ENCODE results near the gene DIPK2B.

Gene DIPK2B

GRCh38 chrX:45200741-45201234, at the start of gene DIPK2B:
Gene DIPK2B, minus strand, starts transcription at chrX:45200876. Its CDS starts 50 bp downstream, at chrX:45200826.
- no peaks in the 10 kb centered on the region for H3K36me3 ChIP-seq (ENCODE audit: insufficient read depth, low read length)

GRCh38 chrX:45240301-45240700, 39.6 kb upstream of the DIPK2B start:
- H3K27me3 ChIP-seq (ENCODE audit: insufficient read depth, low read length), result no peaks in the 10 kb centered on the region
- no peaks in the 10 kb centered on the region for H3K4me1 ChIP-seq (ENCODE audit: control insufficient read depth, insufficient read depth, low read length, unreplicated experiment)
- H3K27ac ChIP-seq (ENCODE audit: low read depth, low read length), result no peak overlapping the region
- no peak overlapping the region for H2AFZ ChIP-seq (ENCODE audit: low read length, unreplicated experiment)
- H3K36me3 ChIP-seq (ENCODE audit: insufficient read depth, low read length), result no peaks in the 10 kb centered on the region
- no peak overlapping the region for H3K4me3 ChIP-seq (ENCODE audit: low read depth, low read length)
- no peaks in the 10 kb centered on the region for H3K79me2 ChIP-seq (ENCODE audit: control insufficient read depth, insufficient read depth, low read length, unreplicated experiment)

More at GRCh38 chrX:45200741-45201234, at the start of gene DIPK2B:
- H3K4me3 ChIP-seq (ENCODE audit: low read depth, low read length), result no peak within 1 kb of the TSS
- H3K4me1 ChIP-seq (ENCODE audit: control insufficient read depth, insufficient read depth, low read length, unreplicated experiment), result peaks cover 5% of the 10 kb centered on the region
- no peaks in the 10 kb centered on the region for H3K79me2 ChIP-seq (ENCODE audit: control insufficient read depth, insufficient read depth, low read length, unreplicated experiment)
- no peak within 1 kb of the TSS for H3K27ac ChIP-seq (ENCODE audit: low read depth, low read length)
- H2AFZ ChIP-seq (ENCODE audit: low read length, unreplicated experiment), result no peak within 1 kb of the TSS
- no peaks in the 10 kb centered on the region for H3K27me3 ChIP-seq (ENCODE audit: insufficient read depth, low read length)

GRCh38 chrX:45238489-45238888, 37.8 kb upstream of the DIPK2B start:
- H3K27ac ChIP-seq (ENCODE audit: low read depth, low read length), result no peak overlapping the region
- no peaks in the 10 kb centered on the region for H3K79me2 ChIP-seq (ENCODE audit: control insufficient read depth, insufficient read depth, low read length, unreplicated experiment)
- no peak overlapping the region for H2AFZ ChIP-seq (ENCODE audit: low read length, unreplicated experiment)
- no peak overlapping the region for H3K4me3 ChIP-seq (ENCODE audit: low read depth, low read length)
- H3K4me1 ChIP-seq (ENCODE audit: control insufficient read depth, insufficient read depth, low read length, unreplicated experiment), result no peaks in the 10 kb centered on the region
- no peaks in the 10 kb centered on the region for H3K36me3 ChIP-seq (ENCODE audit: insufficient read depth, low read length)
- H3K27me3 ChIP-seq (ENCODE audit: insufficient read depth, low read length), result no peaks in the 10 kb centered on the region

- H3K27me3 ChIP-seq (ENCODE audit: insufficient read depth, low read length), result no peaks in the 10 kb centered on the region
- no peaks in the 10 kb centered on the region for H3K4me1 ChIP-seq (ENCODE audit: control insufficient read depth, insufficient read depth, low read length, unreplicated experiment)
- no peak overlapping the region for H2AFZ ChIP-seq (ENCODE audit: low read length, unreplicated experiment)
- no peak overlapping the region for H3K4me3 ChIP-seq (ENCODE audit: low read depth, low read length)
- no peak overlapping the region for H3K27ac ChIP-seq (ENCODE audit: low read depth, low read length)
- H3K36me3 ChIP-seq (ENCODE audit: insufficient read depth, low read length), result no peaks in the 10 kb centered on the region
- no peaks in the 10 kb centered on the region for H3K79me2 ChIP-seq (ENCODE audit: control insufficient read depth, insufficient read depth, low read length, unreplicated experiment)
These were observed 32.9 kb upstream of the DIPK2B start for GRCh38 chrX:45233531-45233930.

GRCh38 chrX:45232139-45232538, 31.5 kb upstream of the DIPK2B start:
- no peak overlapping the region for H3K4me3 ChIP-seq (ENCODE audit: low read depth, low read length)
- no peak overlapping the region for H2AFZ ChIP-seq (ENCODE audit: low read length, unreplicated experiment)
- no peaks in the 10 kb centered on the region for H3K27me3 ChIP-seq (ENCODE audit: insufficient read depth, low read length)
- H3K36me3 ChIP-seq (ENCODE audit: insufficient read depth, low read length), result no peaks in the 10 kb centered on the region
- no peak overlapping the region for H3K27ac ChIP-seq (ENCODE audit: low read depth, low read length)
- no peaks in the 10 kb centered on the region for H3K79me2 ChIP-seq (ENCODE audit: control insufficient read depth, insufficient read depth, low read length, unreplicated experiment)
- H3K4me1 ChIP-seq (ENCODE audit: control insufficient read depth, insufficient read depth, low read length, unreplicated experiment), result no peaks in the 10 kb centered on the region

GRCh38 chrX:45230410-45230809, 29.7 kb upstream of the DIPK2B start:
- H3K27ac ChIP-seq (ENCODE audit: low read depth, low read length), result no peak overlapping the region
- H2AFZ ChIP-seq (ENCODE audit: low read length, unreplicated experiment), result no peak overlapping the region
- no peaks in the 10 kb centered on the region for H3K36me3 ChIP-seq (ENCODE audit: insufficient read depth, low read length)
- H3K27me3 ChIP-seq (ENCODE audit: insufficient read depth, low read length), result no peaks in the 10 kb centered on the region
- H3K79me2 ChIP-seq (ENCODE audit: control insufficient read depth, insufficient read depth, low read length, unreplicated experiment), result no peaks in the 10 kb centered on the region
- no peak overlapping the region for H3K4me3 ChIP-seq (ENCODE audit: low read depth, low read length)
- H3K4me1 ChIP-seq (ENCODE audit: control insufficient read depth, insufficient read depth, low read length, unreplicated experiment), result no peaks in the 10 kb centered on the region

- Histone ChIP-seq H3K27me3 (ENCODE audit: insufficient read depth, low read length) (no peaks in the 10 kb centered on the region), H2AFZ (ENCODE audit: low read length, unreplicated experiment) (no peak overlapping the region), H3K79me2 (ENCODE audit: control insufficient read depth, insufficient read depth, low read length, unreplicated experiment) (no peaks in the 10 kb centered on the region), H3K27ac (ENCODE audit: low read depth, low read length) (no peak overlapping the region), H3K4me1 (ENCODE audit: control insufficient read depth, insufficient read depth, low read length, unreplicated experiment) (no peaks in the 10 kb centered on the region), H3K36me3 (ENCODE audit: insufficient read depth, low read length) (no peaks in the 10 kb centered on the region), H3K4me3 (ENCODE audit: low read depth, low read length) (no peak overlapping the region)
These were observed 28.7 kb upstream of the DIPK2B start for GRCh38 chrX:45229348-45229747.

GRCh38 chrX:45228126-45228525, 27.4 kb upstream of the DIPK2B start:
- H3K4me3 ChIP-seq (ENCODE audit: low read depth, low read length), result no peak overlapping the region

GRCh38 chrX:45208121-45208856, 7.6 kb upstream of the DIPK2B start:
- no peaks in the 10 kb centered on the region for H3K27me3 ChIP-seq (ENCODE audit: insufficient read depth, low read length)
- no peak overlapping the region for H3K4me3 ChIP-seq (ENCODE audit: low read depth, low read length)
- H3K27ac ChIP-seq (ENCODE audit: low read depth, low read length), result no peak overlapping the region
- no peaks in the 10 kb centered on the region for H3K36me3 ChIP-seq (ENCODE audit: insufficient read depth, low read length)
- H3K79me2 ChIP-seq (ENCODE audit: control insufficient read depth, insufficient read depth, low read length, unreplicated experiment), result no peaks in the 10 kb centered on the region
- no peaks in the 10 kb centered on the region for H3K4me1 ChIP-seq (ENCODE audit: control insufficient read depth, insufficient read depth, low read length, unreplicated experiment)
- H2AFZ ChIP-seq (ENCODE audit: low read length, unreplicated experiment), result no peak overlapping the region

More at GRCh38 chrX:45228126-45228525, 27.4 kb upstream of the DIPK2B start:
- H3K36me3 ChIP-seq (ENCODE audit: insufficient read depth, low read length), result no peaks in the 10 kb centered on the region
- H3K79me2 ChIP-seq (ENCODE audit: control insufficient read depth, insufficient read depth, low read length, unreplicated experiment), result no peaks in the 10 kb centered on the region
- H3K4me1 ChIP-seq (ENCODE audit: control insufficient read depth, insufficient read depth, low read length, unreplicated experiment), result no peaks in the 10 kb centered on the region
- H3K27ac ChIP-seq (ENCODE audit: low read depth, low read length), result no peak overlapping the region
- H2AFZ ChIP-seq (ENCODE audit: low read length, unreplicated experiment), result no peak overlapping the region
- H3K27me3 ChIP-seq (ENCODE audit: insufficient read depth, low read length), result no peaks in the 10 kb centered on the region

- no peak overlapping the region for H3K27ac ChIP-seq (ENCODE audit: low read depth, low read length)
- H3K36me3 ChIP-seq (ENCODE audit: insufficient read depth, low read length), result no peaks in the 10 kb centered on the region
- no peaks in the 10 kb centered on the region for H3K27me3 ChIP-seq (ENCODE audit: insufficient read depth, low read length)
- no peak overlapping the region for H2AFZ ChIP-seq (ENCODE audit: low read length, unreplicated experiment)
- H3K4me3 ChIP-seq (ENCODE audit: low read depth, low read length), result no peak overlapping the region
- no peaks in the 10 kb centered on the region for H3K79me2 ChIP-seq (ENCODE audit: control insufficient read depth, insufficient read depth, low read length, unreplicated experiment)
- no peaks in the 10 kb centered on the region for H3K4me1 ChIP-seq (ENCODE audit: control insufficient read depth, insufficient read depth, low read length, unreplicated experiment)
These were observed 1.5 kb upstream of the DIPK2B start for GRCh38 chrX:45202171-45202570.

- Histone ChIP-seq H2AFZ (ENCODE audit: low read length, unreplicated experiment) (no peak overlapping the region), H3K36me3 (ENCODE audit: insufficient read depth, low read length) (no peaks in the 10 kb centered on the region), H3K4me3 (ENCODE audit: low read depth, low read length) (no peak overlapping the region), H3K79me2 (ENCODE audit: control insufficient read depth, insufficient read depth, low read length, unreplicated experiment) (no peaks in the 10 kb centered on the region), H3K27ac (ENCODE audit: low read depth, low read length) (no peak overlapping the region), H3K27me3 (ENCODE audit: insufficient read depth, low read length) (no peaks in the 10 kb centered on the region), H3K4me1 (ENCODE audit: control insufficient read depth, insufficient read depth, low read length, unreplicated experiment) (peaks cover 5% of the 10 kb centered on the region)
These were observed 2.0 kb downstream of the DIPK2B start for GRCh38 chrX:45198706-45199105.
